CMK (cell line): ENCODE measurements around the gene LMOD3.
A peak's percentile ranks its signal among the peaks of the same experiment; 100 is the strongest.

Experiments used
- DNase-seq: peaks from one replicate; pipeline ENCODE4 v3.0.0-alpha.2; 2010; ENCODE audit warnings: low read depth

LMOD3 gene

GRCh38 chr3:69091389-69092029 lies 30.9 kb downstream of the LMOD3 start:
- DNase-seq, result no peak

DNA sequence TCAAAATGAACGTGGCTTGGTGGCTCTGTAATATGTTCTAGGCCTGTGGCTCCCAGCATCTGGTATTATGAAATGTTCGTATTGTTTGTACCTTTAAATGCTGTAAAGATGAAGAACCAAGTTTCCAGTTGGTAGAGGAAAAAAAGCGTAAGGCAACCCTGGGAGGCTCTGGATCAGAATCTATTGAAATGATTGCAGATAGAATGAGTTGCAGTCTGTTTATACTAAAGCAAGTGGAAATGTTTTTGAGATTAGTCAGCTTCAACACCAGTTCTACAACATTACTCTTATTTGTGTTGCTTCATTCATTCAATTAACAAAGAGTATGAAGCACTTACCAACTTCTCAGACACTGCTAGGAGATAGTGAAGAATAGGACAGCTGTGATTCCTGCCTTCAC lies 32.4 kb downstream of the LMOD3 start:
- no peak for DNase-seq

DNA sequence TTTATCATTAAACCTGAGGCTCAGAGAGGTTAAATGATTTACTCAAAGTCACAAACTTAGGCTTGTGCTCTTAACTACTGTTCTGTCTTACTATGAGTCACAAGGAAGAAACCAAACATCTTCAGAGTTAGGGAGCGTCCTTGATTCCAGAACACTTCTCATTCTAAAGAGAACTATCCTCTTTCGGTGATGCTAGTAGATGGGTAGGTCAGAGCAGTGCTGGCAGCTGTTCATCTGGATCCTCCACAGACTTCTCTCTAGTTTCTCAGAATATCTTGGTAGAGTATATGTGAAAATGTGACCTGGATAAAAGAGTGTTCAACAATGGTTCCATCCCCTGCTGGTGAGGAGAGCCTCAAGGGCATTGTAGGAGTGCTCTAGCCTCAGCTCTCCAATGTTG lies 34.3 kb downstream of the LMOD3 start:
- no peak for DNase-seq

GRCh38 chr3:69087030-69087791 lies 35.2 kb downstream of the LMOD3 start:
- DNase-seq, result no peak

GRCh38 chr3:69085833-69086722 lies 36.3 kb downstream of the LMOD3 start:
- DNase-seq, result no peak

- DNase-seq, result no peak
These were observed 37.1 kb downstream of the LMOD3 start for GRCh38 chr3:69085168-69085832.

GRCh38 chr3:69084326-69085167 lies 37.8 kb downstream of the LMOD3 start, which contains the start of gene ARL6IP5:
Gene ARL6IP5, plus strand, starts transcription at chr3:69084937. Its CDS starts 111 bp downstream, at chr3:69085048.
- peak; percentile 50 for DNase-seq

- DNase-seq, result no peak
These were observed 39.6 kb downstream of the LMOD3 start for GRCh38 chr3:69082805-69083204.

GRCh38 chr3:69082361-69082760 lies 40.0 kb downstream of the LMOD3 start:
- no peak for DNase-seq

DNA sequence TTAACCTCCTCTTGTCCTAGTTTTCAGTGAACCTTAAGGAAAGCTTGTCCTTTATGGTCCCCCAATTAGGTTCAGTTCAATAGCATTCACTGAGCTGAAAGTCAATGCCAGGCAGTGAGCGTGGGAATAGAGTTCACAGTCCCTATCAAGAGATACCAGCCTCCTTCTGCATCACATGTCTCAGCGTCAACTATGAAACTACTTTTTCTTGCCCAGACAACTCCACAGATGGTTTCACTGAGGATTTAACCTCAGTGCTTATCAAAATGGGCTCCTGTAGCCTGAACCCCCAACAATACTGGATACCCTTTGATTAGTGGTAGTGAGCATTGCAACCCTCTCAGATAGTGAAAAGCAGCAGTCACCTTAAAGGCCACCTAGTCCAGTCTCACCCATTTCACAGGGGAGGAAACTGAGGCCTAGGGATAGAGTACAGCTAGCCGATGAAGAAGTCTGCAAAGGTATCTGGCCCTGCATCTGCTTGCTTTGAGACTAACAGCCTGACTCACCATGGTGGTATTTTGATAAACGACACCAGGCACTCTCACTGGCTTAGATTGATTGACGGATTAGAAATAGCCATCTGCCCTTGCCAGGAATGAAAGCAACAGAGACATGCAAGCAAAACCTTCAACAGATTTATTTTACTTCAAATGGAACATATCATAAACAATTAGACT lies 40.7 kb downstream of the LMOD3 start:
- no peak for DNase-seq

- no peak for DNase-seq
These were observed 42.0 kb downstream of the LMOD3 start, which contains the start of gene UBA3 for GRCh38 chr3:69080233-69080920. Gene UBA3, minus strand, starts transcription at chr3:69080365. Its CDS starts 12 bp downstream, at chr3:69080353.

DNA sequence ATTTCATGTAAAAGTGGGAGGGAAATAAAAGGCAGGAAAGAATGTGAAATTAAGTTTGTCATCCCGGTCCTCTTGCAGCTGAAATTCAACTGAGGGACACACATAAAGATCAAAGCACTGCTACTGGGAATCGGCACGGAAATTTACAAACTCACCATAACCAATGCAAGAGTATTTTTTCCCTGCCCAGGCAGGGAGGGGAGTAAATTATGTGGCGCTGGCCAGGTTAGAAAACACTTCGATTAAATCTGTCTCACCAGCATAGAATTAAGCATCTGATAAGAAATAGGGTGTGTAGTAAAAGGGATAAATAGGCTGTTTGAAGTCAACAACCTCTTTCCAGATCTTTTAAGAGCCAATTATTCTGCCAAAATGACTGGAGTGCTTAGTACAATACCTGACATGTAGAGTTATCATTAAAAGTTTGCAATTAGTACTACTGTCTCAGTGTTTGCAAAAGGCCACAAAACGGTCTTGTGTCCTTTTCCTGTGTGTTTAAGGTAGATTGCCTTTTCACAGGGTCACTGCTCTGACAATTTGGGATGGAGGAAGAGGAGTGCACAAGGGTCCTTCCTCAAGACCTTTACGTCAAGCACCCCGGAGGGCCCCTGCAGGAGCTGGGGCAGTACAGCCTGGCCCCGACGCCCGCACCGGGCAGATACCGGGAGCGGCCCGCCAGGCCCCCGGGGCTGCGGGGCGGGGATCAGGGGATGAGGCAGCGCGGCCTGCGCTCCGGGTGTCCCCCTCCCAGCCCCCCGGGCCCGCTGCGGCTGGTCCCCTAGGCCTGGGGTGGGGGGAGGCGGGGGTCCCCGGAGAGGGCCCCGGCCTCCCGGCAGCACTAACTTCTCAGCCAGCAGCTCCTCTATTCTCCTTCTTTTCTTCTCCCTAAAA lies 42.9 kb downstream of the LMOD3 start:
- no peak for DNase-seq

DNA sequence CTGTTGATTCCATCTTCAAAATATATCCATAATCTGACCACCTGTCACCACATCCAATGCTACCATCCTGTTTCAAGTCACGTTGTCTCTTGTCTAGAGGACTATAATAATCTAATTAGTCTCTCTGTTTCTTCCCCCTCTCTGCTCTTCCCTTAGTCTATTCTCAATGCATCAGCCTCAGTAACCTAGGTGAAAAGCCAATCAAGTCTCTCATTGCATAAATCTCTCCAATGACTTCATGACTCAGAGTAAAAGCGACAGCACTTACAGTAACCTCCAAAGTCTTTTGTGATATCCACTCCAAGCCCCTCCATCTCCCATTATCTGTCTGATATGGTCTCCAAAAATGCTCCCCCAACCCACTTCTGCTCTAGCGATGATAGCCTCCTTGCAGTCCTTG lies 49.5 kb downstream of the LMOD3 start:
- DNase-seq, result no peak

GRCh38 chr3:69066121-69066520 lies 56.3 kb downstream of the LMOD3 start:
- DNase-seq, result no peak

DNA sequence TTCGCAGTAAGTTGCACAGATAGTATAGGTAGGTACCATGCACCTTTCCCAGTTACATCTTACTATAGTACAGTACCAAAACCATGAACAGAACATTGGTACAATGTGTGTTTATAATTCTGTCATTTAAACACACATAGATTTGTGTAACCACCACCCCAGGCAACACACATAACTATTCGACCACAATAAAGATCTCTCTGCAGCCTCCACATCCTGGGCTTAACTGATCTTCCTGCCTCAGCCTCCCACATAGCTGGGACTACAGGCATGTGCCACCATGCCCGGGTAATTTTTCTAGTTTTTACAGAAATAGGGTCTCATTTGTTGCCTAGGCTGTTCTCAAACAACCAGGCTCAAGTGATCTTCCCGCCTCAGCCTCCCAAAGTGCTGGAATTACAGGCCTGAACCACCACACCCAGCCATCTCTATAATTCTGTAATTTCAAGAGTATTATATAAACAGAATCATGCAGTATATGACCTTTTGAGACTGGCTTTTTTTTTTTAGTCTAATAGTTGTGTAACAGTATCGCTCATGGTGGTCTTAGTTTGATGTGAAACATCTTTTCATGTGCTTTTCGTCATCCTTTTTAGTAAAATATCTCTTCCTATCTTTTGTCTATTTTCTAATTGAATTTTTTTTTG lies 57.0 kb downstream of the LMOD3 start:
- no peak for DNase-seq

DNA sequence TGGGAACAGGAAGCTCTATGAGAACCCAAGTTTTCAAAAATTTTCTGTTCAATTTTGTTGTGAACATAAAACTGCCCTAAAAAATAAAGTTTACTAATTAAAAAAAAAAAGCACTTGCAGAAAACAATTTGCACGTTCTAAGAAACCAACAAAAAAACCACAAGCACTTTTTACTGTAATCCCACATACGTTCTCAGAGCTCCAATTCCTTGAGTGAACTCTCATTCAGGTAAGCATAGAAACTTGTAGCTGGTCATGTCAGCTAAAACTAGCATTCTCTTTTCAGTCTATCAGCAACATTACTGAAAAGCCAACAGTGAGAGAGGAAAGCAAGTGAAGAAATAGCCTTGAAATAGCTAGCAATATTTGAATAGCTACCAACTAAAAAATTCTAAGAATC lies 58.8 kb downstream of the LMOD3 start:
- DNase-seq, result no peak

DNA sequence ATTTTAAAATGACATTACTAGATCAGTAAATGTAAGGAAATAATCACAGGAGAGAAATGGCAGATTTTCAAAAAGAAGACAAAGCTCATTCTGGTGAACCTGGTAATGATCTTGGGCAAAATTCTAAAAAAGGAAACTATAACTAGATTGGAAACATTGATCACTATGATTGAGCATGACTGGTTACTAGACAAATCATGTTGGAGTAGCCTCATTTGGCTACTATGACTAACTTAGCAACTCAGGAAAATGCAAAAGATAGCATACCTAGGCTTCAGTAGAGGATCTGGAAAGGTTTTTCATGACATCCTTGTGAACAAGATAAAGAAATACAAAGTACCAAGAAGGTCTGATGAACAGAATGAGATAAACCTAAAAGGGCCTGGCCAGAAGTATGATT lies 62.7 kb downstream of the LMOD3 start:
- no peak for DNase-seq

DNA sequence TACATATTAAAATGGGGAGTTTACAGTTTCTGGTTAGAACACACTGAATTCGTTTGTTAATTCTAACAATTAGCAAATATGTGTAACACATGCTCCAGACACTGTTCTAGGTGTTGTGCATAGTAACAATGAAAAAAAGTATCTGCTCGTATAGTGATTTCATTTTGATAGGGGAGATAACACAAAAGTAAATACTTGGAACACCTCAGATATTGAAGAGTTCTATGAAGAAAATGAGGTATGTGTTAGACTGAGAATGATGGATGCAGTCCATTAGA lies 63.5 kb downstream of the LMOD3 start:
- DNase-seq, result no peak
